Measurements from ENCODE around the gene TMEM242.

DNA sequence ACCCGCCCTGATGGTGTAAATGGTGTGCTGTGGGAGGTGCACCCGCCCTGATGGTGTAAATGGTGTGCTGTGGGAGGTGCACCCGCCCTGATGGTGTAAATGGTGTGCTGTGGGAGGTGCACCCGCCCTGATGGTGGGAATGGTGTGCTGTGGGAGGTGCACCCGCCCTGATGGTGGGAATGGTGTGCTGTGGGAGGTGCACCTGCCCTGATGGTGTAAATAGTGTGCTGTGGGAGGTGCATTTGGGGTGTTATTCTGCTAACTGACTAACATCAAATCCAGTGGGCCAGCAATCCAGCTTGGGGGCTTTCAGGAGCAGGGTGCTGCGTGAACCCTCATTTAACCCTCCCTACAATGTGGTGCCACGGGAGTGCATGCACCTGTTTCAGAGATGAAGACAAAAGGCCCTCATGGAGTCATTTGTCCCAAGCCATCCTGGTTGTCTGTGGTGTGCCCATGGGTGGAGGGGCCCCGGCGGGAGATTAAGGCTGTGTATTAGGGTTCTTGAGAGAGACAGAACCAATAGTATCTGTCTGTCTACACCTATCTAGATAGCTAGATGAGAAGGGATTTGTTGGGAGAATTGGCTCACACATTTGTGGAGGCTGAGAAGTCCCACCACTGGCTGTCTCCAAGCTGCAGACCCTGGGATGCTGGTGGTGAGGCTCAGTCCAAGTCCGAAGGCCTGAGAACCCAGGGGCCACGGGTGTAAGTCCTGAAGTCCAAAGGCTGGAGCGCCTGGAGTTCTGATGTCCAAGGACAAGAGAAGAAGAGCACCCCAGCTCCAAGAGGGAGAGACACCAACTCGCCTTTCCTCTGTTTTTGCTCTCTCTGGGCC lies 39.2 kb downstream of the TMEM242 start:
- TF ChIP-seq, protein P1, sequence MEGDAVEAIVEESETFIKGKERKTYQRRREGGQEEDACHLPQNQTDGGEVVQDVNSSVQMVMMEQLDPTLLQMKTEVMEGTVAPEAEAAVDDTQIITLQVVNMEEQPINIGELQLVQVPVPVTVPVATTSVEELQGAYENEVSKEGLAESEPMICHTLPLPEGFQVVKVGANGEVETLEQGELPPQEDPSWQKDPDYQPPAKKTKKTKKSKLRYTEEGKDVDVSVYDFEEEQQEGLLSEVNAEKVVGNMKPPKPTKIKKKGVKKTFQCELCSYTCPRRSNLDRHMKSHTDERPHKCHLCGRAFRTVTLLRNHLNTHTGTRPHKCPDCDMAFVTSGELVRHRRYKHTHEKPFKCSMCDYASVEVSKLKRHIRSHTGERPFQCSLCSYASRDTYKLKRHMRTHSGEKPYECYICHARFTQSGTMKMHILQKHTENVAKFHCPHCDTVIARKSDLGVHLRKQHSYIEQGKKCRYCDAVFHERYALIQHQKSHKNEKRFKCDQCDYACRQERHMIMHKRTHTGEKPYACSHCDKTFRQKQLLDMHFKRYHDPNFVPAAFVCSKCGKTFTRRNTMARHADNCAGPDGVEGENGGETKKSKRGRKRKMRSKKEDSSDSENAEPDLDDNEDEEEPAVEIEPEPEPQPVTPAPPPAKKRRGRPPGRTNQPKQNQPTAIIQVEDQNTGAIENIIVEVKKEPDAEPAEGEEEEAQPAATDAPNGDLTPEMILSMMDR (IDR thresholded peaks at IDR 0.05; ENCODE audit: poor library complexity, severe bottlenecking), result no peak
- TF ChIP-seq POLR2AphosphoS5 (IDR thresholded peaks at IDR 0.05), result no peak
- TF ChIP-seq EP300 (conservative IDR thresholded peaks at IDR 0.05; ENCODE audit: poor library complexity, severe bottlenecking), result no peak
- no peak for TF ChIP-seq MXI1 (conservative IDR thresholded peaks at IDR 0.05; ENCODE audit: poor library complexity, severe bottlenecking)
- TF ChIP-seq EZH2 (IDR thresholded peaks at IDR 0.05; ENCODE audit: borderline replicate concordance, insufficient read depth, low read length, poor library complexity, severe bottlenecking), result no peak
- TF ChIP-seq, protein P2, sequence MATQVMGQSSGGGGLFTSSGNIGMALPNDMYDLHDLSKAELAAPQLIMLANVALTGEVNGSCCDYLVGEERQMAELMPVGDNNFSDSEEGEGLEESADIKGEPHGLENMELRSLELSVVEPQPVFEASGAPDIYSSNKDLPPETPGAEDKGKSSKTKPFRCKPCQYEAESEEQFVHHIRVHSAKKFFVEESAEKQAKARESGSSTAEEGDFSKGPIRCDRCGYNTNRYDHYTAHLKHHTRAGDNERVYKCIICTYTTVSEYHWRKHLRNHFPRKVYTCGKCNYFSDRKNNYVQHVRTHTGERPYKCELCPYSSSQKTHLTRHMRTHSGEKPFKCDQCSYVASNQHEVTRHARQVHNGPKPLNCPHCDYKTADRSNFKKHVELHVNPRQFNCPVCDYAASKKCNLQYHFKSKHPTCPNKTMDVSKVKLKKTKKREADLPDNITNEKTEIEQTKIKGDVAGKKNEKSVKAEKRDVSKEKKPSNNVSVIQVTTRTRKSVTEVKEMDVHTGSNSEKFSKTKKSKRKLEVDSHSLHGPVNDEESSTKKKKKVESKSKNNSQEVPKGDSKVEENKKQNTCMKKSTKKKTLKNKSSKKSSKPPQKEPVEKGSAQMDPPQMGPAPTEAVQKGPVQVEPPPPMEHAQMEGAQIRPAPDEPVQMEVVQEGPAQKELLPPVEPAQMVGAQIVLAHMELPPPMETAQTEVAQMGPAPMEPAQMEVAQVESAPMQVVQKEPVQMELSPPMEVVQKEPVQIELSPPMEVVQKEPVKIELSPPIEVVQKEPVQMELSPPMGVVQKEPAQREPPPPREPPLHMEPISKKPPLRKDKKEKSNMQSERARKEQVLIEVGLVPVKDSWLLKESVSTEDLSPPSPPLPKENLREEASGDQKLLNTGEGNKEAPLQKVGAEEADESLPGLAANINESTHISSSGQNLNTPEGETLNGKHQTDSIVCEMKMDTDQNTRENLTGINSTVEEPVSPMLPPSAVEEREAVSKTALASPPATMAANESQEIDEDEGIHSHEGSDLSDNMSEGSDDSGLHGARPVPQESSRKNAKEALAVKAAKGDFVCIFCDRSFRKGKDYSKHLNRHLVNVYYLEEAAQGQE (IDR thresholded peaks at IDR 0.05; ENCODE audit: borderline replicate concordance), result no peak
